ENCODE measurements around the gene MAF. TPM values are rescaled to one million over a fixed set of nuclear protein-coding genes. Genes with fewer than 3 reads are reported as not detected.

MAF gene
- total RNA-seq, 6 experiments from 2014 or later, result not detected

GRCh38 chr16:79598348-79599181 lies 2.0 kb downstream of the MAF start:
- Mint-ChIP-seq H3K27me3 (ENCODE audit: insufficient read depth) (peaks cover 17% of the 10 kb centered on the region), H3K27ac (no peak overlapping the region), H3K9me3 (no peaks in the 10 kb centered on the region), H3K36me3 (ENCODE audit: low read depth) (no peaks in the 10 kb centered on the region), H3K4me1 (ENCODE audit: low read depth) (peaks cover 17% of the 10 kb centered on the region; the same call in 1 of the 2 replicates), H3K4me3 (no peak overlapping the region)
- no peak for TF ChIP-seq CTCF (IDR thresholded peaks at IDR 0.05)
- no peak for DNase-seq

GRCh38 chr16:79598063-79598347 lies 2.5 kb downstream of the MAF start:
- Mint-ChIP-seq H3K4me3 (no peak overlapping the region), H3K4me1 (ENCODE audit: low read depth) (peaks cover 17% of the 10 kb centered on the region; the same call in 1 of the 2 replicates), H3K9me3 (no peaks in the 10 kb centered on the region), H3K36me3 (ENCODE audit: low read depth) (no peaks in the 10 kb centered on the region), H3K27me3 (ENCODE audit: insufficient read depth) (peaks cover 17% of the 10 kb centered on the region), H3K27ac (no peak overlapping the region)
- no peak for DNase-seq
- TF ChIP-seq CTCF (IDR thresholded peaks at IDR 0.05), result no peak

DNA sequence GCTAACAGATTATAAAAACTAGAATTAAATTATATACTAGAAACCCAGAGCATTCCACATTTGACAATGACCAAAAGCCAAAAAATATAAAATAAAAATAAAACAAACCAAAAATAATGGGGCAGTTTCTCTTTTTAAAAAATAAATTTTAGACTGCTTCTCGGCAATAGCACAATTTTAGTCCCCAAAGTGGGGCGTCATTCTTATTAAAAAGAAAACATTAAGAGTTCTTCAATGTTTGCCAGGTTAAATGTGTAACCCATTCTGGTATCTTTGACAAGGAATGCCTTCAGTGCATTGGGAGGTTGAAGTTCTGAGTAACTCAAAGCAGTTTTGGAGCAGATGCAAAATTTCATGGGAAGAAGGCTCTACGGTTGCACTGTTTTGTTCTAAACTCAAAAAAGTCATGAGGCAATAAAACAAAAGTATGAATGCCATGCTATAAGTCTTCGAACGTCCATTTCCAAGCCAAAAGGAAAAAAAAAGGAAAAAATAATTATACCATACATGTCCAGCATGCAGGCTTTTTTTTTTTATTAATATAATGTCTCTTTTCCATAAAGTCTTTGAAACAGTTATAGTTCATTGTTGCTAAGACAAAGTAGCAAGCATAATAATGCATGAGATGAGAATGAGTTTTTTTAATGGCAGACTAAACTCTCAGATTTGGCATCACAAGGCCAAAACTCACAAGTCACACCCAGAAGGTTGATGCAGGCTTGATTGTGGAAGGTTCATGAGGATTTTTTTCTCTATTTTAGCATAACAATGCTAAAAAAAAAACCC lies 3.1 kb downstream of the MAF start:
- Mint-ChIP-seq H3K36me3 (ENCODE audit: low read depth) (no peaks in the 10 kb centered on the region), H3K4me3 (no peak overlapping the region), H3K27me3 (ENCODE audit: insufficient read depth) (peaks cover 18% of the 10 kb centered on the region), H3K4me1 (ENCODE audit: low read depth) (peaks cover 17% of the 10 kb centered on the region; the same call in 1 of the 2 replicates), H3K9me3 (no peaks in the 10 kb centered on the region), H3K27ac (no peak overlapping the region)
- TF ChIP-seq CTCF (IDR thresholded peaks at IDR 0.05), result no peak
- no peak for DNase-seq

DNA sequence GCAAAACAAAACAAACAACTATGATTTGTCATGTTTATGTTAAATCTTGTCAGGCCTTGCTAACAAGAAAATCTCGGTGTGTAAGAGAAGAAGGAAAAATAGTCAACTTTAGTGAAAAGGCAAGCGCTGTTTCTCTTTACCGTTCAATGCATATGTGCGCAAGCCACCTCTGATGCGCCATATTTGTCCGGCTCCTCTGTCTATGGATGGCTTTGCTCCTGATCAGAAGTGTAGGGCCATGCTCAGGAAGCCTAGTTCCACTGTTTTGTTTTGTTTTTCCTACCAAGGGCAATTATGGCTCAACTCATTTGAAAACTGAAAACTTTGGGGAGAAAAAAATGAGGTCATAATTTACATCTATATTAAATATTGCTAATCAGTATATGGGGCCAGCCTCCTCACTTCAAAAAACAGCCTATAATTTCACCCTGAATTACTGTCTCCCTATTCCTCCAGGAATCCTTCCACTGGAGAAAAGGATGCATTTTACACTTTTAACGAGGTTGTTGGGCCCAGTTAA lies 4.5 kb downstream of the MAF start:
- Mint-ChIP-seq H3K4me3 (no peak overlapping the region), H3K36me3 (ENCODE audit: low read depth) (no peaks in the 10 kb centered on the region), H3K27me3 (ENCODE audit: insufficient read depth) (peaks cover 17% of the 10 kb centered on the region), H3K4me1 (ENCODE audit: low read depth) (peaks cover 7% of the 10 kb centered on the region; the same call in 1 of the 2 replicates), H3K9me3 (no peaks in the 10 kb centered on the region), H3K27ac (no peak overlapping the region)
- DNase-seq, result no peak
- no peak for TF ChIP-seq CTCF (IDR thresholded peaks at IDR 0.05)

- Mint-ChIP-seq H3K4me1 (ENCODE audit: low read depth) (peaks cover under 1% of the 10 kb centered on the region; the same call in 1 of the 2 replicates), H3K9me3 (no peaks in the 10 kb centered on the region), H3K27ac (no peak overlapping the region), H3K36me3 (ENCODE audit: low read depth) (no peaks in the 10 kb centered on the region), H3K27me3 (ENCODE audit: insufficient read depth) (peaks cover 12% of the 10 kb centered on the region), H3K4me3 (no peak overlapping the region)
- DNase-seq, result no peak
- TF ChIP-seq CTCF (IDR thresholded peaks at IDR 0.05), result no peak
These were observed 5.3 kb downstream of the MAF start for GRCh38 chr16:79595231-79595641.
